SK-N-MC (cell line): ENCODE data around the gene KIF5A.

Experiments
- DNase-seq: peaks from one replicate; pipeline ENCODE4 v3.0.0-alpha.2; 2011; ENCODE audit warnings: low read depth, low spot score
- H3K27ac ChIP-seq: fragments of 200-600 bp; sonication (generic); 2 replicates; pipeline ENCODE4 v1.5.1; 2016; ENCODE audit warnings: mixed run types
- H3K36me3 ChIP-seq: fragments of 200-600 bp; sonication (generic); 2 replicates; pipeline ENCODE4 v1.6.1; 2017; ENCODE audit warnings: antibody characterized with exemption, low read length, mixed read lengths; ENCODE audit not compliant: insufficient read depth
- H3K4me3 ChIP-seq: fragments of 200-600 bp; sonication (generic); 2 replicates; pipeline ENCODE4 v1.5.1; 2016
- H3K9ac ChIP-seq: fragments of 200-600 bp; sonication (generic); 2 replicates; pipeline ENCODE4 v1.8.0; 2017; ENCODE audit warnings: mixed run types, mixed read lengths; ENCODE audit not compliant: insufficient read length
- H3K9me3 ChIP-seq: fragments of 200-600 bp; sonication (generic); 2 replicates; pipeline ENCODE4 v1.6.1; 2017; ENCODE audit warnings: low read depth, mild to moderate bottlenecking, antibody characterized with exemption, low read length, moderate library complexity, mixed read lengths
- EZH2 ChIP-seq: fragments of 200-600 bp; sonication (generic); IDR thresholded peaks from one replicate; pipeline ENCODE4 v1.6.1; 2017; ENCODE audit warnings: antibody characterized with exemption
- FOXP2 ChIP-seq: optimal IDR thresholded peaks from 2 replicates; pipeline ENCODE3; 2011; ENCODE audit warnings: mild to moderate bottlenecking, moderate library complexity; ENCODE audit not compliant: insufficient read depth; ENCODE audit errors: extremely low read length, control extremely low read depth
- POLR2AphosphoS5 ChIP-seq: IDR thresholded peaks from 2 replicates; pipeline ENCODE4 v1.6.1; 2012; ENCODE audit warnings: mild to moderate bottlenecking, low read depth, low read length, borderline replicate concordance

Gene KIF5A

GRCh38 chr12:57603815-57604453, 54.1 kb downstream of the KIF5A start:
- Histone ChIP-seq H3K36me3 (peaks cover 12% of the 10 kb centered on the region; the same call in 1 of the 2 replicates), H3K9ac (peak overlapping the region; percentile 78), H3K4me3 (peak overlapping the region; percentile 85), H3K9me3 (no peaks in the 10 kb centered on the region), H3K27ac (peak overlapping the region; percentile 40)
- DNase-seq, result peak; percentile 18
- TF ChIP-seq POLR2AphosphoS5 (0 out of 2 replicates have a peak, but pooled peaks have one; percentile 20), EZH2 (no peak), FOXP2 (no peak)

DNA sequence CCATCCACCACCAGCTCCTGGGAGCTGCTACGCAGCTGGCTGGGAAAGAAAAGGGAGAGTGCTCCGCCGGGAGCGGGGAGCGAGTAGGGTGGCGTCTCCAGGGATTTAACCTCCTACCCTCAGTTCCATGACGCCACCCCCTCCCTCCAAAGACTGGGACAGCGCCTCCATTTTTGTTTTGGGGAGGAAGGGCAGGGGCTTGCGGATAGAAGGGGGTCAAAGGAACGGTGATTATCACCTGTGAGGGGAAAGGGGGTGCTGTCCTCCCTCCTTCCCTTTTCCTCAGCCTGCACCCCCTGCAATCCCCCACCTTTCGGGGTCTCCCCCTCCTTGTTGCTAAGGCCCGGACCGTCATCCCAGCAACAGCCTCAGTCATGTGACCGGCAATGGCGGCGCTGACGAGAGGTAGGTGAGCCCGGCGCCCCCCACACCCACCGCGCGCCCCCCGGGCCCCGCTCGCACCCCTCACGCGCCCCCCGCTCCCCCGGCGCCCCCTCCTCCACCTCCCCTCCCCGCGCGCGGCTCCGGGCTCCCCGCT, 54.7 kb downstream of the KIF5A start, which contains the start of gene DTX3:
DTX3 (plus strand) TSS at position 371 of the 538 bp plus-strand sequence. CDS start 1,694 bp downstream, outside the sequence.
- H3K9ac ChIP-seq, result peak within 1 kb of the TSS; percentile 78
- peak within 1 kb of the TSS; percentile 85 for H3K4me3 ChIP-seq
- H3K9me3 ChIP-seq, result no peaks in the 10 kb centered on the region
- no peak for TF ChIP-seq FOXP2
- no peak for TF ChIP-seq EZH2
- no peak for TF ChIP-seq POLR2AphosphoS5
- DNase-seq, result no peak
- H3K36me3 ChIP-seq, result peaks cover 12% of the 10 kb centered on the region; the same call in 1 of the 2 replicates
- peak within 1 kb of the TSS; percentile 40 for H3K27ac ChIP-seq

GRCh38 chr12:57604992-57605810, 55.4 kb downstream of the KIF5A start:
- TF ChIP-seq POLR2AphosphoS5 (no peak), FOXP2 (no peak), EZH2 (no peak)
- Histone ChIP-seq H3K4me3 (peak overlapping the region; percentile 85), H3K27ac (no peak overlapping the region), H3K36me3 (peaks cover 12% of the 10 kb centered on the region; the same call in 1 of the 2 replicates), H3K9ac (peak overlapping the region; percentile 78), H3K9me3 (no peaks in the 10 kb centered on the region)
- no peak for DNase-seq

GRCh38 chr12:57605811-57606311, 56.0 kb downstream of the KIF5A start:
- Histone ChIP-seq H3K9ac (no peak overlapping the region), H3K36me3 (peaks cover 8% of the 10 kb centered on the region; the same call in 1 of the 2 replicates), H3K4me3 (peak overlapping the region; percentile 85), H3K27ac (no peak overlapping the region), H3K9me3 (no peaks in the 10 kb centered on the region)
- TF ChIP-seq FOXP2 (no peak), POLR2AphosphoS5 (no peak), EZH2 (no peak)
- DNase-seq, result no peak

DNA sequence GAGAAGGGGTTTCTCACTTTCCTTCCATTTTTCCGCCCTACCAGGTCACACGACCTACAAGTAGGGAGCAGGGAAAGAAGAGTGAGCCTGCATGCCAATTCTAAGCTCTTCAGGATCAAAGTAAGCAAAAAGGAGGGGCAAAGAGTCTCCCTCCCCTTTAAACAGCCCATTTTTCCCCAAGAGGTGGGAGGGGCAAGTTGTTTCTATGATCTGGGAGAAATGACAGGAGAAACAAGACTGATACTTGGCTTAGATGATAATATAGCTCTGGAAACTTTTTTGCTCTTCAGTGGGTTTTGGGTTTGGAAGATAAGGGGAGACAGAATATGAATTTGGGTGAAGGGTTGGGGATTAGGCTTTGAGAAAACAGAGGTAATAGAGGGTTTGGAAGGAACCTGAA, 56.6 kb downstream of the KIF5A start:
- Histone ChIP-seq H3K4me3 (no peak overlapping the region), H3K27ac (no peak overlapping the region), H3K36me3 (peaks cover 8% of the 10 kb centered on the region; the same call in 1 of the 2 replicates), H3K9me3 (no peaks in the 10 kb centered on the region), H3K9ac (no peak overlapping the region)
- TF ChIP-seq FOXP2 (no peak), EZH2 (no peak), POLR2AphosphoS5 (no peak)
- DNase-seq, result no peak

GRCh38 chr12:57606821-57607220, 57.0 kb downstream of the KIF5A start:
- TF ChIP-seq FOXP2 (no peak), POLR2AphosphoS5 (no peak), EZH2 (no peak)
- no peak overlapping the region for H3K9ac ChIP-seq
- no peaks in the 10 kb centered on the region for H3K9me3 ChIP-seq
- DNase-seq, result no peak
- no peak overlapping the region for H3K4me3 ChIP-seq
- H3K36me3 ChIP-seq, result peaks cover 5% of the 10 kb centered on the region; the same call in 1 of the 2 replicates
- H3K27ac ChIP-seq, result no peak overlapping the region

GRCh38 chr12:57607958-57608663, 58.3 kb downstream of the KIF5A start:
- TF ChIP-seq EZH2, result no peak
- H3K27ac ChIP-seq, result no peak overlapping the region
- H3K9me3 ChIP-seq, result no peaks in the 10 kb centered on the region
- no peak for DNase-seq
- no peaks in the 10 kb centered on the region for H3K36me3 ChIP-seq
- H3K4me3 ChIP-seq, result no peak overlapping the region
- H3K9ac ChIP-seq, result no peak overlapping the region
